ENCODE data around the gene XAGE2.

XAGE2 gene

GRCh38 chrX:52380993-52381392 lies 12.2 kb downstream of the XAGE2 start:
- no peak for DNase-seq (ENCODE audit: low read depth)
- no peak for TF ChIP-seq CTCF (IDR thresholded peaks at IDR 0.05; ENCODE audit: insufficient read depth, low read depth, low read length, missing control alignments)
- H3K4me3 ChIP-seq (ENCODE audit: low read depth, low read length): no peak overlapping the region

DNA sequence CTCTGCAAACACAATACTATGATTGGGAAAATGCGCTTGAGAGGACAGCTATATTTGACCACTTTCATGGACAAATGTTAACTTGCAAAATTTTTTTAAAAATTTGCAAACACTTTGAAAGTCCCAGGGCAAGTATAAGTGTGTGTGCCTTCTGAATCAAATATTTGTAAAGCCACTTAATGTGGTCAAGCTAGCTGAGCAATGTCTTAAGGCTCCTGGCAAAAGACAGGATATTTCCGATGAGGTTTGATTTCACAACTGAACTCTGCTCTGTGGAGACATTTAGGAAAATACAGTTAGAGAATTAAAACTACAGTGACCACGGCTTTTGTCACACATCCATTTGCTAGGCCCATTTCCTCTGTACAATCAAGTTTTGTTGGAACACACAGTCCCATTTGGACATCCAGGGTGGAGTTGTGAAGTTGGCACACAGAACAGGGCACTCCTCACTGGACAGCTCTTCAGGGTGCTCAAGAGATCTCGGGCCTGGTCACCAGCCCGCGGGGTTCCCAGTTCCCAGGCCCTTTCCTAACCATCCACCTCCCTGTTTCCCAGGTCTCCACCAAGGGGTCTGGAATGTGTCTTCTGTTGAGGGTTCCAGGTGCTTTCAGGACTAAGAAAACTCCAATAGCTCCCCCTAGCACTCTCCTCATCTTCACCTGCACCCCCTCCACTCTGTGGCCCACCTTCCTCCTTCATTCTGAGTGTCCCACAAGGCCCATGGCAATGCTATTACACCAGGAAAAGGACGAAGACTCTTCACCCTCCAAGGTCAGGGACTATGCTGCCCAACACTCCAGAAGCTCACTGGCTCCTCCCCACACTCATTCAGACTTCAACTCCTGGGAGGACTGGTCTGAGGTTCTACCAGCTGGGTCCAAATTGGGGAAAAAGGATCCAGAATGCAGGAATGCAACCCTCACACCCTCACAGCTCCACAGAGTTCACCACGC lies 41.9 kb downstream of the XAGE2 start:
- H3K4me3 ChIP-seq (ENCODE audit: low read depth, low read length): no peak overlapping the region
- no peak for TF ChIP-seq CTCF (IDR thresholded peaks at IDR 0.05; ENCODE audit: insufficient read depth, low read depth, low read length, missing control alignments)
- no peak for DNase-seq (ENCODE audit: low read depth)

DNA sequence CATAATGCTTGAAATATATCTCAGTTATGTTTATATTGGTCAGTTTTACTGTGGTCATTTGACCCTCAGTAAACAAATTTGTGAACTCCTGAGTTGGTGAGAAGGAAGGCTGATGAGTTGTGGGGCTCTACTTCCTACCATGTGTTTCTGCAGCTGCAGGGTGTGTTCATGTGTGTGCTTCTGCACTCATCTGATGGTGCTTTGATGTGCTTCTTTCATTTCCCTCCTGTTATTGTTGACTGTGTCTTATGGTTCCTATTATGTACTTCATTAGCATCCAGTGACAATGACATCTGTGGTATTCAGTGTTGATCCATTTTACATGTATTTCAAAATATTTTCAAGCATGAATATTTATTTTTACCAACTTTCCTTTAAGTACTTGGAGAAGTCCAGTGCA lies 46.5 kb downstream of the XAGE2 start:
- TF ChIP-seq CTCF (IDR thresholded peaks at IDR 0.05; ENCODE audit: insufficient read depth, low read depth, low read length, missing control alignments): no peak
- DNase-seq (ENCODE audit: low read depth): no peak
- no peak overlapping the region for H3K4me3 ChIP-seq (ENCODE audit: low read depth, low read length)

- H3K4me3 ChIP-seq (ENCODE audit: low read depth, low read length): no peak overlapping the region
- DNase-seq (ENCODE audit: low read depth): no peak
- TF ChIP-seq CTCF (IDR thresholded peaks at IDR 0.05; ENCODE audit: insufficient read depth, low read depth, low read length, missing control alignments): no peak
These were observed 48.0 kb downstream of the XAGE2 start for GRCh38 chrX:52416816-52417215.

DNA sequence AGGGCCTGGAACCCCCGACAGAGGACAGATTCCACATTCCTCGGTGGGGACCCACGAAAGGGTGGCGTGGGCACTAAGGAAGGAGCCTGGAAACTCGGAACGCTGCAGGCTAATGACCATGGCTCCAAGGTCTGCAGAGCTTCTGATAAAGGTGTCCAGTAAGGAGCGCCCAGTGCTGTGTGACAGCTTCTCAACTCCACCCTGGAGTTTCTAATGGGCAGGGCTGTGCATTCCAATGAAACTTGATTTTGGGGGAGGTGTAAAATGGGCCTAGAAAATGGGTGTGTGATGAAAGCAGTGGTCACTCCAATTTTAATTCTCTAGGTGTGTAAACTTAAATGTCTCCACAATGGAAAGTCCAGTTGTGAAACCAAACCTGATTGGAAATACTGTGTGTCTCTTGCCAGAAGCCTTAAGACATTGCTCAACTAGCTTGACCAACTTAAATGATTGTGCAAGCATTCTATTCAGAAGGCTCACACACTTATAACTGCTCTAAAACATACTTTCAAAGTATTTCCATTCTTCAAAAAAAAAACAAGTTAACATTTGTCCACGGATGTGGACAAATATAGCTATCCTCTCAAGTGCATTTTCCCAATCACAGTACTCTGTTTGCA lies 52.1 kb downstream of the XAGE2 start:
- TF ChIP-seq CTCF (IDR thresholded peaks at IDR 0.05; ENCODE audit: insufficient read depth, low read depth, low read length, missing control alignments): no peak
- H3K4me3 ChIP-seq (ENCODE audit: low read depth, low read length): no peak overlapping the region
- no peak for DNase-seq (ENCODE audit: low read depth)

DNA sequence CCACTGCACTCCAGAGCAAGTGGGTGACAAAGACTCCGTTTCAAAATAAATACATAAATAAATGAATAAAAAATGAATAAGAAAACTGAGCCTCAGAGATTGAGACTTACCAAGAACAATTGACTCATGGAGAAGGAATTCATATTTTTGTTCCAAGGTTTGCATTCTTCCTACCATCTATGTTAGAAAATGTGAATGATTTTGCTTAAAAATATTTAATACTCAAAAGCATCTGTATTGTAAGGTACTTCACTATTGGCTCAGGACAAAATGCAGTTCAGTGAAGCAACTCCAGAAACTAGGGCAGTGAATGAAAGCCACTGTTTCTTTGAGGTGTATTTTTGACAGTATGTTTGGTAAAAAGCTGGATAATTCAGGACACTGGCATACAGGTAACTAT lies 54.1 kb downstream of the XAGE2 start:
- DNase-seq (ENCODE audit: low read depth): no peak
- H3K4me3 ChIP-seq (ENCODE audit: low read depth, low read length): no peak overlapping the region
- no peak for TF ChIP-seq CTCF (IDR thresholded peaks at IDR 0.05; ENCODE audit: insufficient read depth, low read depth, low read length, missing control alignments)
